Jurkat, Clone E6-1 (cell line): ENCODE measurements around the gene ZNF26. TPM values are rescaled to one million over a fixed set of nuclear protein-coding genes. Genes with fewer than 3 reads are reported as not detected.
"Not testable (repeated sequence)": the region's sequence is repeated elsewhere in the genome, so short reads cannot be mapped to it uniquely, and the experiment has no call there.

Experiments
- DNase-seq: peaks from one replicate; pipeline ENCODE4 v3.0.0-alpha.2; 2011; ENCODE audit warnings: low read depth, low spot score
- H3K4me3 ChIP-seq: 2 replicates; pipeline ENCODE4 v1.5.1; 2011; ENCODE audit warnings: mild to moderate bottlenecking, low read length, control low read depth, moderate library complexity
- polyA plus RNA-seq: library from polyadenylated mRNA; unstranded; fragments of >200 nt; gene quantifications from one replicate; pipeline ENCODE4 v1.2.1, GENCODE V29; 2012; ENCODE audit warnings: missing spikeins; ENCODE audit not compliant: insufficient read length, insufficient read depth

The ZNF26 gene, protein sequence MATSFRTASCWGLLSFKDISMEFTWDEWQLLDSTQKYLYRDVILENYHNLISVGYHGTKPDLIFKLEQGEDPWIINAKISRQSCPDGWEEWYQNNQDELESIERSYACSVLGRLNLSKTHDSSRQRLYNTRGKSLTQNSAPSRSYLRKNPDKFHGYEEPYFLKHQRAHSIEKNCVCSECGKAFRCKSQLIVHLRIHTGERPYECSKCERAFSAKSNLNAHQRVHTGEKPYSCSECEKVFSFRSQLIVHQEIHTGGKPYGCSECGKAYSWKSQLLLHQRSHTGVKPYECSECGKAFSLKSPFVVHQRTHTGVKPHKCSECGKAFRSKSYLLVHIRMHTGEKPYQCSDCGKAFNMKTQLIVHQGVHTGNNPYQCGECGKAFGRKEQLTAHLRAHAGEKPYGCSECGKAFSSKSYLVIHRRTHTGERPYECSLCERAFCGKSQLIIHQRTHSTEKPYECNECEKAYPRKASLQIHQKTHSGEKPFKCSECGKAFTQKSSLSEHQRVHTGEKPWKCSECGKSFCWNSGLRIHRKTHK
- polyA plus RNA-seq: 4.1 TPM

- H3K4me3 ChIP-seq: peak within 1 kb of the TSS; percentile 95
- DNase-seq: peak; percentile 91
Measured at GRCh38 chr12:132986001-132986884, at the start of gene ZNF26. TSS of gene ZNF26 (plus strand) at chr12:132986367. CDS start at chr12:132986841, 474 bp downstream.

DNA sequence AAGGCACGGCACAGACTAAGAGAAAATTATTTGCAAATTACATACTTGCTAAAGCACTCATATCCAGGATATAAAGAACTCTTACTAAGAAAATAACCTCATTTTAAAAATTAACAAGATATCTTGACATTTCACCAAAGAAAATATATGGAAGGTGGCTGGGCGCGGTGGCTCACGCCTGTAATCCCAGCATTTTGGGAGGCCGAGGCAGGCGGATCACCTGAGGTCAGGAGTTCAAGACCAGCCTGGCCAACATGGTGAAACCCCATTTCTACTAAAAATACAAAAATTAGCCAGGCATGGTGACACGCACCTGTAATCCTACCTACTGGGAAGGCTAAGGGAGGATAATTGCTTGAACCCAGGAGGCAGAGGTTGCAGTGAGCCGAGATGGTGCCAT is 49.2 kb upstream of the ZNF26 start:
- H3K4me3 ChIP-seq, DNase-seq: not testable (repeated sequence)

- H3K4me3 ChIP-seq: no peak overlapping the region
- DNase-seq: no peak
Measured at GRCh38 chr12:132937476-132937875, 48.7 kb upstream of the ZNF26 start.

- DNase-seq, H3K4me3 ChIP-seq: not testable (repeated sequence)
Measured at GRCh38 chr12:132938807-132939206, 47.4 kb upstream of the ZNF26 start.

DNA sequence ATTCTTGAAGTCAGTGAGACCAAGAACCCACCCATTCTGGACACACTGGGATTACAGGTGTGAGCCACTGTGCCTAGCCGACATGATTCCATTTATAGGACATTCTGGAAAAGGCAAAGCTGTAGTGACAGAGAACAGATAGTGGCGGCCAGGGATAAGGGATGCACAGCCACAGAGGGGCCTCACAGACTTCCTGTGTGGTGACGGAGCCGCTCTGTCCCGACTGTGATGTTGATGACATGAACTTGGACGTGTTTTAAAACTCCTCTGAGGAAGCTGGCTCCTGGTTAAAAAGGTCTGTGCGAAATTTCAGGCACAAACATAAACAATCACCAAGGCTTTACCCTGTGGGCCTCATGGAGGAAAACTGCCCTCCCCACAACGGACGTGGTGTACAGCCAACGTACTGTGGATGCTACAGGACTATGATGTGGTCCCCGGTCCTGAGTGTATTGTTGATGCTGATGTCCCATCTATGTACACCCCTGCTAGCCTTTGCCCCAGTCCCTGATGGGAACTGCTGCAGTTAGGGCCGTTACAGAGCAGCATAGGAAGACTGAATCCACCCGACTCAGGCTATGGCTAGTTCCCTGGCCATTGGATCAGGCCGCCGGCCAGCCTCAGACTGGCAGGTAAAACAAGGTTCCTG is 46.0 kb upstream of the ZNF26 start:
- DNase-seq: no peak
- H3K4me3 ChIP-seq: no peak overlapping the region

GRCh38 chr12:132941336-132941954 is 44.7 kb upstream of the ZNF26 start:
- H3K4me3 ChIP-seq: no peak overlapping the region
- no peak for DNase-seq

- no peak for DNase-seq
- H3K4me3 ChIP-seq: no peak overlapping the region
Measured at GRCh38 chr12:132942611-132943010, 43.6 kb upstream of the ZNF26 start.

DNA sequence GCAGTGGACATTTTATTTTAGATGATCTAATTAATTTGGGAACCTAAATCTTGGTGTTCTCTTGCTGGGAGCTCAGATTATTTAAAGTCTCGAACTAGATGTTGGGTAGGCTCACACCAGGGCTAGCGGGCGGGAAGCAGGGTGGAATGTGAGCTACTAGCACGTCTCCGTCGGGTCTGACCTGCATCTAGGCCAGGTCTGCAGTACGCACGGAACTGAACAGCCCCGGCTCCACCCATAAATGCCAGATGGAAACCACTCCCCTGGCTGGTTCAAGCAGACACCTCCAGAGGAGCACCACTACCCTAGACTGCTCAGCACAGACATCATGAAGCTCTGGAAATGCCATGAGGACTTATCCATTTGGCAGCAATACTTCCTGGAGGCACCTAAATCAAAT is 40.4 kb upstream of the ZNF26 start:
- H3K4me3 ChIP-seq: no peak overlapping the region
- no peak for DNase-seq

DNA sequence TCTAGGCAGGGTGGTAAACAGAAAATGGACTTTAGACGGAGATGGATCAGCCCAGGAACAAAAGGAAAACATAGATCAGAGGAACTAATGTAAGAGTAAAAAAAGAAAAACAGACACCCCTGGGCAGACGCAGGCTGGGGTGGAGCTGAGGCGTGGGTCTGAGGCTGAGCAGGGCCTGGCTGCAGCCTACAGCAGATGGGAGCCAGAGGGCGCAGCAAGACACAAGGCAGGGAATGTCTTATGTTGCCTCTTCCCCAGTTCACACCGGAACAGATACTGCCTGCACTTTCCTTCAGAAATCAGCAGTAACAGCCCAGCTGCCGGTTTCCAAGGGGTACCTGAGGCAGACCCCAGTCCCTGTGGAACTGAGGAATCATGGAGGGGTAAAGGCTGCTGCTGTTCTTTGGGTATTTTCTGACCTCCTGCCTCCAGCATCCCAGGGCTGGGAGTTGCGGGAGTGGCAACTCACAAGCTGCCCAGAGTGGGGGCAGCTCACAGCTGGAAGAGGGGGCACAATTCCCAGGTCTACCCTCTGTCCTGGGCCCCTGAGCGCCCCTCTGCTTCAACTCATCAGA is 39.8 kb upstream of the ZNF26 start:
- H3K4me3 ChIP-seq: no peak overlapping the region
- DNase-seq: no peak

DNA sequence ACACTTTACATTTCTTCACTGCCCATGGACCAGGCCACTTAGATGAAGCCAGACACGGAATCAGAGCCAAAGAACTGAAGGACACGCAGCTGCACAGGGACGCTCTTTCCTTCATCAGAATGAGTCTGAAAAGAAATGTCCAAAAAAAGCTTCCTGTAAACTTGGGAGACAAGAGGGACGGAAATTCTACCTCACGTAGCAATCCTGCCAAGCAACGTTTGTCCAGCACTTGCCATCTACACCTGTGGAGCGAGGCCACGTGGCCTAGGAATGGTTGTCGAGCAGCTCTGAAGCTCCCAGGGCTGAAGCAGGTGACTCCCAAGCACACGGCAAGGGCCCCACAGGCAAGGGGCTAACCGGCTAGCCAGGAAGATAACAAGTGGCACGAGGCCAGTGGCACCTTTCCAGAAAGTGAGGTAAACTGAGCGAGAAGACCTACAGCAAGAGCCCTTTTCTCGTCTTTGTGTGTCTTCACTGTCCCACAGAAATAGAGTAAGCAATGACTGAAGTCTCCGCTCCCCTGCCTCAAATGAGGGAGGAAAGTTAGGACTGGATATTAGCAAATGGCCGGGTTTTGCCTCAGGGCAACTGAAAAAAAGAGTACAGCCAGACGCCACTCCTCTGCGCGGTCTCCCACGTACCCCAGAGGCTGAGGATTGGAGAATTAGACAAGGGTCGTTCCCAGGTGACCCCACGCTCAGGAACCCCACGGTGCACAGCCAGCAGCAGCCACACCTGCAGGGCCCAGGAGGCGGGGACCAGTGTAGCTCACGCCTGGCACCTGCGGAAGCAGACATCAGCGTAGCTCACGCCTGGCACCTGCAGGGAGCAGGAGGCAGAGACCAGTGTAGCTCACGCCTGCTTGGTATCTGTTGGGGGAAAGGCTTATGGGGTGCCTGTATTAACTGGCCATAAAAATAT is 37.8 kb upstream of the ZNF26 start:
- no peak overlapping the region for H3K4me3 ChIP-seq
- DNase-seq: no peak

- no peak for DNase-seq
- no peak overlapping the region for H3K4me3 ChIP-seq
Measured at GRCh38 chr12:132949936-132950837, 36.0 kb upstream of the ZNF26 start.

DNA sequence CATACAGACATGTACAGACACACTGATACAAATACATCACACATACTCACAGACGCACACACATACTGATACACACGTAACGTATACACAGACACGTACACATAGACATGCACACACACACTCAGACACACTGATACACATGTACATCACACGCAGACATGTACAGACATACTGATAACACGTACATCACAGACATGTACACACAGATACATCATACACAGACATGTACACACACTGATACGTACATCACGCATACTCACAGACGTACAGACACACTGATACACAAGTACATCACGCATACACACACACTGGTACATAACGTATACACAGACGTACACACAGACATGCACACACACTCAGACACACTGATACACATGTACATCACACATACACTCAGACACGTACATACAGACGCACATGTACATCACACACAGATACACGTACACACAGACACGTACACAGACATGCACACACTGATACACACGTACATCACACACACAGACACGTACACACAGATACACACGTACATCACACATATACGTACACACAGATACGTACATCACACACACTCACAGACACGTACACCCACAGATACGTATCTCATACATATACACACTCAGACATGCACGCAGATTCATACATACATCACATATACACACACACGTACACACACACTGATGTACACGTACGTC is 35.2 kb upstream of the ZNF26 start:
- DNase-seq: no peak

DNA sequence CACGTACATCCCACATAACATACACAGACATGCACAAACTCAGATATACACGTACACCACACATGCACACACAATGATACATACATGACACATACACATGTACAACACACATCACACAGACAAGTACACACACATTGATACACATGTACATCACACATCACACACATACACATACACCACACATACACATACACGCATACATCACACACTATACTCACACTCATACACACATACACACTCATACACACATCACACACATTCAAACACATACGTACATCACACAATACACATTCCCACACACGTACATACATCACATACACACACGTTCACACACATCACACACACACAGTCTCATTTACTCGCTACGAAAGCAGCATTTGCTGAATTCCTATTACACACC is 34.5 kb upstream of the ZNF26 start:
- H3K4me3 ChIP-seq: no peak overlapping the region
- DNase-seq: no peak

More for the DNA sequence above, 35.2 kb upstream of the ZNF26 start:
- H3K4me3 ChIP-seq: no peak overlapping the region

DNA sequence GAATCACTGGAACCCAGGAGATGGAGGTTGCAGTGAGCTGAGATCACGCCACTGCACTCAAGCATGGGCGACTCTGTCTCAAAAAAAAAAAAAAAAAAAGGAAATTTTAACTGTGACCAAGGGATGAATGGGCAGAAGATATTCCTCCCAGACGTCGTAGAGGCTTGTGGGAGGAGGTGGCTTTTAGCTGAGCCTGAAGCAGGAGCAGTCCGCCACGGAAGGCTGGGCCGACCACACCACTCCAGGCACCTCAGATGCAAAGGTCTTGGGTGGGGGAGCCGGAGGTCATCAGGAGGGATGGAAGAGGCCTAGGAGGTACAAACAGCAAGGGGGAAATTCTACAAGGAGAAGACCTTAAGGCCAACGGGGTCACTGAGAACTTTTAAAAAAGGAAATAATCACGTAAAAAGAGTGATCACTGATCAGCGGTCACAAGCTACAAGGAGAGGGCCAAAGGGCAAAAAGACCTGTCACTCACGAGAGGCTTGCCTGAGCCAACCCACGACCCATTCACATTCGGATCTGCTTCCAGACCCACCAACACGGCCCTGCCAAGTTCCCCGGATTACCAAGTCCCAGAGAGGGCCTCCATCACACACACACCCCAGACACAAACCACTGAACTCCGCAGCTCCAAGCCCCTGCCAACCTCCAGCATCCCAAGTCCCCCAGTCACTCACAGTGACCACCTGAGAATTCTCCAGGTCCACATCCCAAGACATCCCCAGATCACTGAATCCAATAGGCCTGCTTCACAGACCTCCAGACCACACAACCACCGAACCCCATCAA is 33.6 kb upstream of the ZNF26 start:
- no peak overlapping the region for H3K4me3 ChIP-seq

DNA sequence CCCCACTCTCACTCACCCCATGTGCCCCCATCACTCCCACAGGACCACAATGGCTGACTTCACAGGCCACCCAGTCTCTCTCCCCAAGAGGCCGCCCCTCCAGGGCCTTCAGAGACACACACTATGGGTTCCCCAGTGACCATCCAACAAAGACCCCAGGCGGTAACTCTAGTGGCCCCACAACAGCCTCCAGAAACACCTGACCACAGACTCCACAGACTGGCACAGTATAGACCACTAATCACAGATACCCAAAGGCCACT is 33.1 kb upstream of the ZNF26 start:
- DNase-seq: no peak
- no peak overlapping the region for H3K4me3 ChIP-seq

More for the DNA sequence above, 33.6 kb upstream of the ZNF26 start:
- DNase-seq: no peak

DNA sequence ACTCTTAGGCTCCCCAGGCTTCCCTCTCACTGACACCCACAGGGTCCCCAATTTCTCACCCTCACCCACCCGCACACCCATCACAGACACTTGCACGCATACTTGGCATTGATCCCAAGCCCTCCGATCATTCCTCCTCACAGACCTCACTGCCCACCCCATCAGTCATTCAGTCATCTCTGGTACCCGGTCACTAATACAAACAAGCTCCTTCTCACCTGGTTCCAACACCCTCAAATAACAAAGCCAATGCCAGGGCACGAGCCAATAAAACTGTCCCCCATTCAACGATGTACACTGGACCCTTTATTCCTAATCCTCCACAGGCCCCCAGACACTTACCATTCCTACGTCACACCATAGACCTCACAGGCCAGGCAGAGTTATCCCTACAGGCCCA is 32.4 kb upstream of the ZNF26 start:
- no peak for DNase-seq
- no peak overlapping the region for H3K4me3 ChIP-seq
